Measurements from ENCODE around the gene FUS.

Gene FUS

DNA sequence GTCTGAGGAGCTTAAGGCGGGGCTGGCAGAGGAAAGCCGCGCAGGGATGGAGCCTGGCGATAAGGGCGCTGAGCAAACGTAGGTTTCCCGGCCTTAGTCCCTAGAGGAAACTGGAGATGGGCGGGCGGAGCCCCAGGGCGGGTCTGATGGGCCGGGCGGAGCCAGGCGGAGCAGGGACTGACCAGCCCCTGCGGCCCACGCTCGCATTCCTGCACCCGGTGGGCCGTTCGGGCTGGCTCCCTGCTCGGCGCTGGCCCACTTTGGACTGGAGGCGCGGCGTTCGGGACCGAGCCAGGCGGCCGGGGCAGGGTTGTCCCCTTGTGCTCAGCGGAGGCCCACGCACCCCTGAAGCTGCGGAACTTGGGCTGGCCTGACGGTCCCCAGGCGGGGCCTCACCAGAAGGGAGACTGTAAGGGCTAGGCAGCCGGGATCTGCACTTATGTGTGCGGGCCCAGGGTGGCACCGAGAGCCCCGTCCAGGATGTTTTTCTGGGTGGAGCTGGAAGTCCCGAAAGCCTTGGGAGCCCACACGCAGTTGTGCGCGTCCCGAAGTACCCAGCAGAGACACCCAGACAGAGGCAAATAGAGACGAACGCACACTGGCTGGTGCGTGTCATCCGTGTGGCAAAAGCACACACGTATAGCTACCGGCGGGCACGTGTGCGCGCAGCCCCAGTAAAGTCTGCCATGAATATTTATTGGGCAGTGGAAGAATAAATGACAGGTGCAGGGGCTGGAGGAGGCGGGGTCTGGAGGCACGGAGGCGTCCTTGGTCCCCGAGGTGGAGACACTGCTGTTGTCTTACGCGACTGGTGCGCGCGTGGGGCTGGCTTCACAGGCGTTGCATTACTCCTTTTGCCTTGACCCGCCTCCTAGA, 35.6 kb downstream of the FUS start (continued):
- TF ChIP-seq HOXA7 (CRISPR knock-in tag; IDR thresholded peaks at IDR 0.05; ENCODE audit: borderline replicate concordance) (no peak), ZNF112 (tag by site-specific recombination; IDR thresholded peaks at IDR 0.05) (no peak), ZNF514 (tag by site-specific recombination; IDR thresholded peaks at IDR 0.05) (no peak), ZNF571 (tag by site-specific recombination; IDR thresholded peaks at IDR 0.05) (no peak), ZEB2 (tag by site-specific recombination; IDR thresholded peaks at IDR 0.05) (peak; percentile 60), ZNF10 (tag by site-specific recombination; IDR thresholded peaks at IDR 0.05) (peak; percentile 98), SALL2 (tag by site-specific recombination; IDR thresholded peaks at IDR 0.05; ENCODE audit: borderline replicate concordance) (no peak), MYNN (tag by site-specific recombination; IDR thresholded peaks at IDR 0.05; ENCODE audit: borderline replicate concordance) (no peak), BCL11B (tag by site-specific recombination; IDR thresholded peaks at IDR 0.05; ENCODE audit: low read depth) (no peak), ZNF548 (tag by site-specific recombination; IDR thresholded peaks at IDR 0.05) (no peak), ZNF16 (tag by site-specific recombination; IDR thresholded peaks at IDR 0.05; ENCODE audit: low read depth) (no peak), ZNF391 (tag by site-specific recombination; IDR thresholded peaks at IDR 0.05; ENCODE audit: borderline replicate concordance, low read depth) (no peak), ZNF654 (tag by site-specific recombination; IDR thresholded peaks at IDR 0.05; ENCODE audit: low read depth) (no peak), ZNF404 (tag by site-specific recombination; IDR thresholded peaks at IDR 0.05) (no peak)
- TF ChIP-seq, protein P1, sequence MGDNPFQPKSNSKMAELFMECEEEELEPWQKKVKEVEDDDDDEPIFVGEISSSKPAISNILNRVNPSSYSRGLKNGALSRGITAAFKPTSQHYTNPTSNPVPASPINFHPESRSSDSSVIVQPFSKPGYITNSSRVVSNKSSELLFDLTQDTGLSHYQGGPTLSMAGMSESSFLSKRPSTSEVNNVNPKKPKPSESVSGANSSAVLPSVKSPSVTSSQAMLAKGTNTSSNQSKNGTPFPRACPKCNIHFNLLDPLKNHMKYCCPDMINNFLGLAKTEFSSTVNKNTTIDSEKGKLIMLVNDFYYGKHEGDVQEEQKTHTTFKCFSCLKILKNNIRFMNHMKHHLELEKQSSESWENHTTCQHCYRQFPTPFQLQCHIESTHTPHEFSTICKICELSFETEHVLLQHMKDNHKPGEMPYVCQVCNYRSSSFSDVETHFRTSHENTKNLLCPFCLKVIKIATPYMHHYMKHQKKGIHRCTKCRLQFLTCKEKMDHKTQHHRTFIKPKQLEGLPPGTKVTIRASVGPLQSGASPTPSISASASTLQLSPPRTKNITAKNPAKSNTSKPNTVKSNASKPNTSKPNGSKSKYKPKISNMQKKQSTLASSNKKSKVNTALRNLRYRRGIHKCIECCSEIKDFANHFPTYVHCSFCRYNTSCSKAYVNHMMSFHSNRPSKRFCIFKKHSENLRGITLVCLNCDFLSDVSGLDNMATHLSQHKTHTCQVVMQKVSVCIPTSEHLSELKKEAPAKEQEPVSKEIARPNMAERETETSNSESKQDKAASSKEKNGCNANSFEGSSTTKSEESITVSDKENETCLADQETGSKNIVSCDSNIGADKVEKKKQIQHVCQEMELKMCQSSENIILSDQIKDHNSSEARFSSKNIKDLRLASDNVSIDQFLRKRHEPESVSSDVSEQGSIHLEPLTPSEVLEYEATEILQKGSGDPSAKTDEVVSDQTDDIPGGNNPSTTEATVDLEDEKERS (tag by site-specific recombination; IDR thresholded peaks at IDR 0.05), result no peak
- TF ChIP-seq, protein P2, sequence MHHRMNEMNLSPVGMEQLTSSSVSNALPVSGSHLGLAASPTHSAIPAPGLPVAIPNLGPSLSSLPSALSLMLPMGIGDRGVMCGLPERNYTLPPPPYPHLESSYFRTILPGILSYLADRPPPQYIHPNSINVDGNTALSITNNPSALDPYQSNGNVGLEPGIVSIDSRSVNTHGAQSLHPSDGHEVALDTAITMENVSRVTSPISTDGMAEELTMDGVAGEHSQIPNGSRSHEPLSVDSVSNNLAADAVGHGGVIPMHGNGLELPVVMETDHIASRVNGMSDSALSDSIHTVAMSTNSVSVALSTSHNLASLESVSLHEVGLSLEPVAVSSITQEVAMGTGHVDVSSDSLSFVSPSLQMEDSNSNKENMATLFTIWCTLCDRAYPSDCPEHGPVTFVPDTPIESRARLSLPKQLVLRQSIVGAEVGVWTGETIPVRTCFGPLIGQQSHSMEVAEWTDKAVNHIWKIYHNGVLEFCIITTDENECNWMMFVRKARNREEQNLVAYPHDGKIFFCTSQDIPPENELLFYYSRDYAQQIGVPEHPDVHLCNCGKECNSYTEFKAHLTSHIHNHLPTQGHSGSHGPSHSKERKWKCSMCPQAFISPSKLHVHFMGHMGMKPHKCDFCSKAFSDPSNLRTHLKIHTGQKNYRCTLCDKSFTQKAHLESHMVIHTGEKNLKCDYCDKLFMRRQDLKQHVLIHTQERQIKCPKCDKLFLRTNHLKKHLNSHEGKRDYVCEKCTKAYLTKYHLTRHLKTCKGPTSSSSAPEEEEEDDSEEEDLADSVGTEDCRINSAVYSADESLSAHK (tag by site-specific recombination; IDR thresholded peaks at IDR 0.05), result no peak

DNA sequence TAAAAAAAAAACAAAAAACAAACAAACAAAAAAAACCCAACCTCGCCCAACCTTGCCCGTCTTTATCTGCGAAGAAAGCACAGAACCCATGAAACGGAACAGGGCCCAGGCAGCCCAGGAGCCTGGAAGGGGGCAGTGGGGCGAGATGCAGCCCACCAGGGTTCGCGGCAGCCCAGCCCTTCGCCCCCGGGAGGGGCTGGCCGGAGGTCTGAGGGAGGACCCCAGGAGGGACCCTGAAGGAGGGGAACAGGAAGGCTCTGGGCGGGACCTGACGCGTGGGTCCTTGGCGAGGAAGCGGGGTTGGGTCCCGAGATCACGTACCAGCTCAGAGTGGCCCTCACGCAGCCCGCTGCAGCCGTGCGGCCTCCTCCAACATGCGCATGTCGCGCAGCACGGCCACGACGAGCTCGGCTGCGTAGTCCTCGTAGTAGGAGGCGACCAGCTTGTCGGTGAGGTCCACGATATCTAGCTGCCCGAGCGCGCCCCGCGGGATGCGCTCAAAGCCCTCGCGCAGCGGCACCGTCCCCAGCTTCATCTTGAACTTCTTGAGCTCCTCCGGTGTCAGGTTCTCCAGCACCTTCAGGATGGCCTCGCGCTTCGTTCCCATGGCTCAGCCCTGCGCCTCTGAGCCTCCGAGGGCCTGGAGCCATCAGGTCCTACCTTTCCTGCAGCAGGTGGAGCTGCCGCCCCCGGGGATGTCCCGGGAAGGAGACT, 36.6 kb downstream of the FUS start, which contains the start of gene PYDC1:
PYDC1 (minus strand) TSS at position 714 of the 714 bp plus-strand sequence; CDS start at position 607, 107 bp downstream.
- Histone ChIP-seq H3K4me3 (ENCODE audit: low read depth, low read length) (no peak within 1 kb of the TSS), H3K9me3 (ENCODE audit: control insufficient read depth, insufficient read depth, low read depth, low read length) (no peaks in the 10 kb centered on the region), H3K36me3 (ENCODE audit: control insufficient read depth in 2 of 2, insufficient read depth in 1 of 2, low read length in 2 of 2) (no peaks in the 10 kb centered on the region), H3K4me1 (ENCODE audit: control insufficient read depth, insufficient read depth, low read length) (no peaks in the 10 kb centered on the region), H3K27ac (ENCODE audit: extremely low read depth, low read depth, low read length) (no peak within 1 kb of the TSS)
- TF ChIP-seq, protein P3, sequence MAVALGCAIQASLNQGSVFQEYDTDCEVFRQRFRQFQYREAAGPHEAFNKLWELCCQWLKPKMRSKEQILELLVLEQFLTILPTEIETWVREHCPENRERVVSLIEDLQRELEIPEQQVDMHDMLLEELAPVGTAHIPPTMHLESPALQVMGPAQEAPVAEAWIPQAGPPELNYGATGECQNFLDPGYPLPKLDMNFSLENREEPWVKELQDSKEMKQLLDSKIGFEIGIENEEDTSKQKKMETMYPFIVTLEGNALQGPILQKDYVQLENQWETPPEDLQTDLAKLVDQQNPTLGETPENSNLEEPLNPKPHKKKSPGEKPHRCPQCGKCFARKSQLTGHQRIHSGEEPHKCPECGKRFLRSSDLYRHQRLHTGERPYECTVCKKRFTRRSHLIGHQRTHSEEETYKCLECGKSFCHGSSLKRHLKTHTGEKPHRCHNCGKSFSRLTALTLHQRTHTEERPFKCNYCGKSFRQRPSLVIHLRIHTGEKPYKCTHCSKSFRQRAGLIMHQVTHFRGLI (tag by site-specific recombination; IDR thresholded peaks at IDR 0.05), result 0 out of 2 replicates have a peak, but pooled peaks have one; percentile 21
- TF ChIP-seq ZNF670 (tag by site-specific recombination; IDR thresholded peaks at IDR 0.05; ENCODE audit: low read depth) (no peak), KLF8 (tag by site-specific recombination; IDR thresholded peaks at IDR 0.05) (no peak)
- POLR2A ChIA-PET, result interaction anchor here (0.8 to 2.8 kb wide), 2 partner anchors 36 to 239 kb away, joined by 3 to 21 read pairs; partner anchors contain the start of gene FUS
- CTCF ChIA-PET, result interaction anchor here (0.6 kb wide), 1 partner anchor 65 kb away, joined by 3 read pairs; no protein-coding TSS in a partner anchor

Data from HEK293 (cell line).